NCI-H146 treated with DMSO at 0.1 percent for 48 hours (cell line): Measurements from ENCODE around the gene BAAT.
A peak's percentile ranks its signal among the peaks of the same experiment; 100 is the strongest.
"Not testable (repeated sequence)": the region's sequence is repeated elsewhere in the genome, so short reads cannot be mapped to it uniquely, and the experiment has no call there.

ENCODE experiments used
- DNase-seq: peaks from one replicate; lab custom pipeline; 2025; ENCODE audit not compliant: unreplicated experiment; lab: John Stamatoyannopoulos, UW

BAAT gene

GRCh38 chr9:101384873-101385536 is at the start of gene BAAT:
BAAT (minus strand) TSS chr9:101385006; CDS start chr9:101371404, 13,602 bp downstream.
- not testable (repeated sequence) for DNase-seq

- DNase-seq: no peak
These were observed 48.4 kb upstream of the BAAT start for GRCh38 chr9:101433229-101433628.

- DNase-seq: no peak
These were observed 47.9 kb upstream of the BAAT start for GRCh38 chr9:101432740-101433139.

GRCh38 chr9:101432171-101432570 is 47.4 kb upstream of the BAAT start:
- no peak for DNase-seq

GRCh38 chr9:101429736-101430135 is 44.9 kb upstream of the BAAT start:
- DNase-seq: no peak

DNA sequence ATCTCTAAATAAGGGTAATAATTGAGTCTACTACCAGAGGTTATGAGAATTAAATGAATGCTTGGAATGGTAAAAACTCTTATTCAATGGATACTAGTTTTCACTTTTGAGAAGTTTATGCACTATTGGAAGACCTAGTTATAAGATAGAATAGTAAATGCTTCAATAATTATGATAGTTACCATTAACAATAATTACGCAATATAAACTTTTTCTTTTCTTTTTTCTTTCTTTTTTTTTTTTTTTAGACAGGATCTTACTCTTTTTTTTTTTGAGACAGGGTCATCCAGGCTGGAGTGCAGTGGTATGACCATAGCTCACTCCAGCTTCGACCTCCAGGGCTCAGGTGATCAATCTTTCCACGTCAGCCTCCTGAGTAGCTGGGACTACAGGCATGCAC is 44.1 kb upstream of the BAAT start:
- DNase-seq: no peak

DNA sequence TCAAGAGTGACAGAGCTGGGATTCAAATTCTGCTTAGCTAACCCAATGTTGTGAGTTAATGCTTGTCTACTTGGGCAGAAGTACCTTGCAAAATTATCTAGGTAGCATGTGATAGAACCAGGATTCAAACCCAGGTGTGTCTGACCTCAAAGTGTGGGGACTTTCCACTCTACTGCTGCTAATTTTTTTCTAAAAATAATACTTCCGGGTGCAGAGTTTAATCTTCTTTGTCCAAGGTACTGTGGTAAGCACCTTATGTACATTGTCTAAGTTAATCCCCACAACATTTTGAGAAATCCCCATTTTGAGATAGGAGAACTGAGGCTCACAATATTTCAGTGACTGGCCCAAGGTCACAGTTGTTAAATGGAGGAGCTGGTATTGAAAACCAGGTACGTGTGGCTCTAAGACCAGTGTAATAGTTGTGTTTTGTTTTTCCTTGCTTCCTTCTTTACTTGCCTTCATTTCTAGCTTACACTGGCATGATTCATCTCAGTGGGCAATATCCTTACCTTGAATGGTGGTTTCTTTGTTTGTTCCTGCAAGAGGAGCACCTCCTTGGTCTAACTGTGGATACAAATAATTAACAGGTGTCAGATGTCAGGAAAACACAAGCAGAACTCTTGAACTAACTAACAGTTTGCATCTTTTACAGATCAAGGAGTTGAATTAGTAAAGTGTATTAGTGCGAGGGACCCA is 43.3 kb upstream of the BAAT start:
- no peak for DNase-seq

GRCh38 chr9:101427358-101427757 is 42.6 kb upstream of the BAAT start:
- peak; percentile 63 for DNase-seq

DNA sequence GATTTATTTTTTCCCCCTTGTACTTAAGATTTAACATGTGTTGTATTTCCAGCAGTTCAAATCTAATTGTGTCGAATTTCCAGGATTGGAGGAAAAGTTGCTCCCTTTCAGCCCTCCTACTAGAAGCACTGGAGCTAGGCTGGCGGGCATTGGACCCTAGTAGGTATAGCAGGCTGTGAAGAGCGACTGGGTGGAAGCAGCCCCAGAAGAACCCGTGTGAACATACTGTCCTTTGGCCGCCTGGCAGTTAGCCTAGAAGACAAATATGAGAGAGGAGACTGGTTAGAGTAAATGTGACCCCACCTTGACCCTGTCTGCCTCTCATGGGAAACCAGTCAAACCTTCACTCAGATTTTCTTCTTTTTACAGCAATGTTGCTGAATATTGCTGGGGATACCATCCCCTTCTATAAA is 36.9 kb upstream of the BAAT start:
- DNase-seq: no peak

- DNase-seq: no peak
These were observed 35.1 kb upstream of the BAAT start for GRCh38 chr9:101419863-101420262.

GRCh38 chr9:101418518-101419430 is 34.0 kb upstream of the BAAT start:
- DNase-seq: no peak

DNA sequence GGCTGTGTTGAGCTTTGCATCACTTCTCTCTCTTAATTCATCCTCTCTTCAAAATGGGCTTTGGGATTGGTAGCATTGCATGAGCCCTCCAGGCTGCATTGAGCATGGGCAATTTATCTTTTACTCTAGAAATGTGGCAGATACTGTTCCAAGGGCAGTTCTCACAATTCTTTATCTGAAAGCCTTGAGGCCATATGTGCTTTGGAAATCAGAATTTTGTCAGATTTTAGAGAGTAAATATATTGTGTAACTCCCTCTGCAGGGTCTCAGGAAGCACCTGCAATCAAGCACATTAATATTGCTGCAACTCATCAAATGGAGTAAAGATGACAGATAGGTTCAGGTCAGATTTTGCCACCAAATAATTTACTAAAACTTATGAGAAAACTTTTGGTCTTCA is 33.2 kb upstream of the BAAT start:
- DNase-seq: no peak

DNA sequence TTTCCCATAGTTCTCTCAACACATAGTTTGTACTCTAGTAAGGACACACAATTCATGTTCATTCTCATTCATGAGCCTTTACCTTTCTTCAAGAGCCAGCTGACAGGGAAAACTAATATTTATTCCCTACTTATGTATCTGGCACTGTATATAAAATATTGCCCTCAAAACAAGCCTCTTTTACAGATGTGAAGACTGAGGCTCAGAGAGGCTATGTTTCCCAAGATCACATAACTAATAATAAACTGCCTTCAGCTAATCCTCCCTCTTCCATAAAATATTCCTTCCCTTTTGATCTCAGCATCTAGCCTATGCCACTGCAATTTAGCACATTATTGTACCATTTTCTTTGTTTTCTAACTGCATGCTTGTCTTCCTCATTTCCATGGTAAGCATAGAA is 32.6 kb upstream of the BAAT start:
- no peak for DNase-seq

- DNase-seq: no peak
These were observed 30.8 kb upstream of the BAAT start for GRCh38 chr9:101415578-101415977.

- DNase-seq: no peak
These were observed 30.0 kb upstream of the BAAT start for GRCh38 chr9:101414839-101415238.

GRCh38 chr9:101409079-101409477 is 24.3 kb upstream of the BAAT start:
- no peak for DNase-seq

DNA sequence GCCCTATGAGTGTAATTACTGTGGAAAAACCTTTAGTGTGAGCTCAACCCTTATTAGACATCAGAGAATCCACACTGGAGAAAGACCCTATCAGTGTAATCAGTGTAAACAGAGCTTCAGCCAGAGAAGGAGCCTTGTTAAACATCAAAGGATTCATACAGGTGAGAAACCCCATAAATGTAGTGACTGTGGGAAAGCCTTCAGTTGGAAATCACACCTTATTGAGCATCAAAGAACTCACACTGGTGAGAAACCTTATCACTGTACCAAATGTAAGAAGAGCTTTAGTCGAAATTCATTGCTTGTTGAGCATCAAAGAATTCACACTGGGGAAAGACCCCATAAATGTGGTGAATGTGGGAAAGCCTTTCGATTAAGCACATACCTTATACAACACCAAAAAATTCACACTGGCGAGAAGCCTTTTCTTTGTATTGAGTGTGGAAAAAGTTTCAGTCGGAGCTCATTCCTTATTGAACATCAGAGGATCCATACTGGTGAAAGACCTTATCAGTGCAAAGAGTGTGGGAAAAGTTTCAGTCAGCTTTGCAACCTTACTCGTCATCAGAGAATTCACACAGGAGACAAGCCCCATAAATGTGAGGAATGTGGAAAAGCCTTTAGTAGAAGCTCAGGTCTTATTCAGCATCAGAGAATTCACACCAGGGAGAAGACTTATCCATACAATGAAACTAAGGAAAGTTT is 23.7 kb upstream of the BAAT start:
- no peak for DNase-seq

DNA sequence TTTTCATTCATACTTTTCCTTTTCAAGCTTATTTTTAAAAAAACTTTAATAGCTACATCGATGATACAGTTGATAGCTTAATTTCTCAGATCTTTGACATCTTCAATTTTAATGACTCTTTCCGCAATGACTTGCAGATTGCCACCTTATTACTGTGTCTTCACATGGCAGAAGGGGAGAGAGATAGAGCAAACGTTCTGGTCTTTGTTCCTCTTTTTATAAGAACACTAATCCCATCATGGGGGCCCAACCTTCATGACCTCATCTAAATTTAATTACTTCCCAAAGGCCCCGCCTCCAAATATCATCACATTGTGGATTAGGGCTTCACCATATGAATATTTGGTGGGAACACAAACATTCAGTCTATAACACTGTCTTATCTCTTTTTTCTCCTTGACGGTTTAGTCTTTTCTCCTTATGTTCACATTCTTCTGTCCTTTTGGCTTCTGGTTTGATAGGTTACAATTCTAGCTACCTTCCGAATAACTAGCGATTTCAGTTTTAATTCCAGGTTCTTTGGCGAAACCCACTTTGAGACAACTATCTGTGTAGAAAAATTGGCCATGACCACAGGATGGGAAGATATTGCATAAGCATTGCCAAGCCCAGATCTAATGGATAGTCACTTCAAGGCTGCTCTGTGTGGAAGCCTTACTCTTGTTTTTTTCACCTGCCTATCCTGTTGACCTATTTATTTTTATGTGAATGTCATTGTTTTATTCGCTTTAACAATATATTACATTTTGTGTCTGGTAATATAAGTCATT is 18.9 kb upstream of the BAAT start:
- no peak for DNase-seq

DNA sequence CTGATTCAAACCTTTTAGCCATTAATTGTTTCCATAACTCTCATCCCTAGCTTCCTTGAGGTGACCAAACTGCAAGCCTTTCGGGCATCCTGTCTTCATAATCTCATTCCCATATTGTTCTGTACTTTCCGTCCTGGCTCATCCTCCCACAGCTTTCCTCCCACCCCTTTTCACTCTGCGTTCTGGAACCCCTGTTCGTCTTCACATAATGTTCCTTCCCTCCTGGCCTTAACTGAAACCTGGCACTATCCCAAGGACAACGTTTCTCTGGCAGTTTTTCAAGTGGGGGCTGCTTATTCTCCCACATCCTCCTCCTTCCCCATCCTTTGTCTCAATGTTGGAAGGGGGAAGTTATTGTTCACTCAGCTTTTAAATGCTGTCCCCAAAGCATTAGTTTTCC is 15.3 kb upstream of the BAAT start:
- no peak for DNase-seq

GRCh38 chr9:101399643-101399970 is 14.8 kb upstream of the BAAT start:
- DNase-seq: no peak
